ENCODE data around the gene PITPNM3. TPM values are rescaled to one million over a fixed set of nuclear protein-coding genes. Genes with fewer than 3 reads are reported as not detected.
"Not testable (repeated sequence)": the region's sequence is repeated elsewhere in the genome, so short reads cannot be mapped to it uniquely, and the experiment has no call there.

The PITPNM3 gene
- polyA plus RNA-seq, 1 donor from 2014 or later, result not detected

DNA sequence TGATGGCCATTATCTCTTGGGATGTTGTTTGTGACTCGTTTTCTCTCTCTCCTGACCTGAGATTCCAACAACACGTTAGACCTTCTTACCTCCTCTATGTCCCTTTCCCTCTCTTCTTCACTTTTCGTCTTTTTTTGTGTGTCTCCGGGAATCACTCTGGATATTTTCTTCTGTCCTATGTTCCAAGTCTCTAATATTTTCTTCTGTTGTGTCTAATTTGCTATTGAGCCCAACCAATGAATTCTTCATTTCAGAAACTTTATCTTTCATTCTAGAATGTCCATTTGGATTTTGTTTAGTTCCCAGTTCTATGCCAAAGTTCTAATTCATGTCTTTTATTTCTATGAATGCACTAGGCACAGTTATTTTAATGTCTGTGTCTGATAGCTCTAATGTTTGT lies 27.1 kb upstream of the PITPNM3 start:
- Mint-ChIP-seq H3K27ac (no peak overlapping the region), H3K4me3 (no peak overlapping the region), H3K4me1 (peaks cover 0 to 2% (median 0%) of the 10 kb centered on the region in 3 donors), H3K9me3 (peaks cover 2 to 7% (median 3%) of the 10 kb centered on the region in 3 donors), H3K27me3 (no peaks in the 10 kb centered on the region), H3K36me3 (peaks cover 38% of the 10 kb centered on the region)

DNA sequence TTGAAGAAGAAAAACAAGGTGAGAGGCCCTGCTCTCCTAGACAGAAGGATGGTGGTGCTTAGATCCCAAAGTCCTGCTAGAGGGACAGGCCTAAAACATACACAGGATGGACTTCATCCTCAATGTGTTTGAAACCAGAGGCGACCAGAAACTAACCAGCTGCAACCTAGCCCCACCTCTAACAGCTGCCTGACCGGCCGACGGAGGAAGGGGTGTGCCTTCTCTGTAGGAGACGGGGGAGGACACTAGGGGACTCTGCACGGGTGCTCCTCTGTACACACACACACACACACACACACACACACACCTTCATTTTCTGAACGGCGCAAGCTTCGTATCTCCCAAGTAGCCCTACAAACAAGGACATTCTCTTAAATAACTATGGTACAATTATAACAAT lies 24.3 kb upstream of the PITPNM3 start:
- peaks cover 24% of the 10 kb centered on the region for H3K36me3 Mint-ChIP-seq

DNA sequence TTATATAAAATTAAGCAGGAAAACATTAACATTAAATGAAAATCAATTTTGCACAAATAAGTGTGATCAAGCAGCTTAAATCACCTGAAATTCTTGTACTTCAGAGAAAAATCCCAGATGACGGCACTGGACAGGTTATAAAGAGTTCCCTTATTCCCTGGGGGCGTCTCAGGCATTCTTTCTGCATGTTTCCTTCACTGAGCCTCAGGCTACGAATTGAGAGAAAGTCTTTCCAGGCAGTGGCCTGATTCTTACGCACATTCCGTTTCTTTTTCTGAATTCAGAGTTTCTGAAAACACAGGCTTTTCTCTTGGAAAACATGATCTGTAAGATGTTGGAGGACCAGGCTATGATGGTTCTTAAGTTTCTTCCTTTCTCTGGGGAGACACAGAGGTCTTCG lies 22.1 kb upstream of the PITPNM3 start:
- Mint-ChIP-seq H3K36me3 (peaks cover 13% of the 10 kb centered on the region), H3K27ac (no peak overlapping the region), H3K4me1 (peaks cover 12 to 16% (median 13%) of the 10 kb centered on the region in 3 donors)

More for the DNA sequence above, 24.3 kb upstream of the PITPNM3 start:
- Mint-ChIP-seq H3K4me3 (no peak overlapping the region), H3K4me1 (peaks cover 3 to 6% (median 4%) of the 10 kb centered on the region in 3 donors), H3K27ac (no peak overlapping the region), H3K27me3 (no peaks in the 10 kb centered on the region), H3K9me3 (peaks cover under 1 to 2% (median 2%) of the 10 kb centered on the region in 3 donors)

DNA sequence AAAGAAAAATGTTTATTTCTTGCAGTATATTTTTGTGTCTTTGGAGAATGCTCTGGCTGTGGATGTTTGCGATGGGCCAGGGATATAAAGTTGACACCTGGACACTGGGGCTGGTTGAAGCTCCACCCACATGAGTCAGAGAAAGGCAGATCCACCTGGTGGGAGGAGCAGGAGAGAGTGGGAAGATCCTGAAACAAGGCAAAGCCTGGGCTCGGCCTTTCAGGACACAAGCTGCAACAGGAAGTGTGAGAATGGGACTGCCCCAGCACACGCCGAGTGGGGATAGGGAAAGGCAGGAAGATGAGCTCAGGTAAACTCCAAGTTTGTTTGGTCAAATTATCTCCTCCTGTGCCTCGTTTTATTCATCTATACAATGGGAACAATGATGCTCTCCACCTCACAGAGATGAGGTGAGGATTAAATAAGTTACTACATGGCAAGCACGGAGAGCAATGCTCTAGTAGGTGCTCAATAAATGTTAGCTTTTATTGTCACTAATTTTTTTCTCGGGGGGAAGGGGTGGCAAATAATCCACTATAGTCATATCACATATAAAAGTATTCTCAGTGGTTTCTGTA lies 21.4 kb upstream of the PITPNM3 start:
- no peaks in the 10 kb centered on the region for H3K27me3 Mint-ChIP-seq
- H3K36me3 Mint-ChIP-seq, result peaks cover 10% of the 10 kb centered on the region
- H3K9me3 Mint-ChIP-seq, result no peaks in the 10 kb centered on the region
- peaks cover 12 to 15% (median 13%) of the 10 kb centered on the region in 3 donors for H3K4me1 Mint-ChIP-seq
- no peak overlapping the region for H3K4me3 Mint-ChIP-seq
- no peak overlapping the region for H3K27ac Mint-ChIP-seq

More for the DNA sequence above, 22.1 kb upstream of the PITPNM3 start:
- H3K9me3 Mint-ChIP-seq, result no peaks in the 10 kb centered on the region
- H3K27me3 Mint-ChIP-seq, result no peaks in the 10 kb centered on the region
- no peak overlapping the region for H3K4me3 Mint-ChIP-seq

DNA sequence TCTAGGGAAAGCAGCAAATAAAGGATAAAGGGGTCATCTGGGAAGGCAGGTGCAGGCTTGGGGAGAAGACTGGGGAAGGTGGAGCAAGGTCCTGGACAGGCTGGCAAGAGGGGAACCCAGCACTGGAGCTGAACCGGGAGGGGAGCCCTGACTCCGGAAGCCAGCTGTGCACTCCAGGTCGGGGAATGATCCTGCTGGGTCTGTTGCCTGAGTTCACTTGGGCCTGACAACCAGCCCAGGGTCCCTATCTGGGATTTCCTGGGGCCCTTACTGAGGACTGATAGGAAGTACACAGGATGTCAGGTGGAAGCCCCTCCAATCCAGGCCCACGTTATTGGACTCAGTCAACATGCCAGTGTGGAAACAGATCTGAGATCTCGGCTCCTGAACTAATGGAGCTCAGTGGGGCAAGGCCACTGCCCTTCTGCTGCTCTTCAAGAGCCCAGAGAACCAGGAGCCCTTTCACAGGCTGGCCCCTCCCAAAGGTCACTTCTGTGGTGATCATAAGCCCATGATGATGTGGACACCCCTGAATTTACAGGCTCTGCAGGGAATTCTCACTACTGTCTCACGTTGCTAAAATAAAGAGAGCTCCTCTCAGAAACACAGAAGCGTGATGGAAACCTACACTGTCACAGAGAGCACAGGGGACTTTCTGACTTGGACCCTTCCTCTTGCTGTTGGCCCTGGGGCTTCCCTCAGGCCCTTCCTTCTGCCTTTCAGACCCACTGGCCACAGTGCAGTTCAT lies 19.9 kb upstream of the PITPNM3 start:
- no peaks in the 10 kb centered on the region for H3K9me3 Mint-ChIP-seq
- no peaks in the 10 kb centered on the region for H3K27me3 Mint-ChIP-seq
- H3K4me1 Mint-ChIP-seq, result peaks cover 12 to 15% (median 13%) of the 10 kb centered on the region in 3 donors
- H3K27ac Mint-ChIP-seq, result peak overlapping the region in 2 of 3 donors; percentile 52 to 84
- H3K4me3 Mint-ChIP-seq, result peak overlapping the region in 1 of 4 donors; percentile 88
- peaks cover 5% of the 10 kb centered on the region for H3K36me3 Mint-ChIP-seq

DNA sequence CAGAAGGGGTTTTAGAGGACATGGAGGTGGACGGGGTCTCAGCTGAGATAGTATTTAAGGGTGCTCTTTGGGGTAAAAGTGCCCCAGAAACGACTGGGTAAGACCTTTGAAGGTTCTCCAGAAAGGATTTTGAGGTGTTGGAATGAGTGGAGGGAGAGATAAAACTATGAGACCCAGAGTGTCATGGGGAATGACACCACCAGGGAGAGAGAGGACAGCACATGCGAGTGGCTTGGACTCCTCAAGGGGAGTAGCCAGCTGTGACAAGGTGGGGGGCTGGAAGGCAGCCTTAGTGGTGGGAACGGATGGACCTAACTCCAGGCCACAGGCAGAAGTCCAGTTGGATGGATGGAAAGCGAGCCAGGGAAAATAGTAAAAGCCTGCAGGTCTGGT lies 19.2 kb upstream of the PITPNM3 start:
- H3K4me3 Mint-ChIP-seq, result peak overlapping the region in 3 of 4 donors; percentile 60 to 89 (median 88)
- H3K9me3 Mint-ChIP-seq, result no peaks in the 10 kb centered on the region
- no peaks in the 10 kb centered on the region for H3K27me3 Mint-ChIP-seq
- peak overlapping the region in 1 of 3 donors; percentile 52 for H3K27ac Mint-ChIP-seq
- peaks cover 12 to 15% (median 13%) of the 10 kb centered on the region in 3 donors for H3K4me1 Mint-ChIP-seq
- H3K36me3 Mint-ChIP-seq, result peaks cover 5% of the 10 kb centered on the region

DNA sequence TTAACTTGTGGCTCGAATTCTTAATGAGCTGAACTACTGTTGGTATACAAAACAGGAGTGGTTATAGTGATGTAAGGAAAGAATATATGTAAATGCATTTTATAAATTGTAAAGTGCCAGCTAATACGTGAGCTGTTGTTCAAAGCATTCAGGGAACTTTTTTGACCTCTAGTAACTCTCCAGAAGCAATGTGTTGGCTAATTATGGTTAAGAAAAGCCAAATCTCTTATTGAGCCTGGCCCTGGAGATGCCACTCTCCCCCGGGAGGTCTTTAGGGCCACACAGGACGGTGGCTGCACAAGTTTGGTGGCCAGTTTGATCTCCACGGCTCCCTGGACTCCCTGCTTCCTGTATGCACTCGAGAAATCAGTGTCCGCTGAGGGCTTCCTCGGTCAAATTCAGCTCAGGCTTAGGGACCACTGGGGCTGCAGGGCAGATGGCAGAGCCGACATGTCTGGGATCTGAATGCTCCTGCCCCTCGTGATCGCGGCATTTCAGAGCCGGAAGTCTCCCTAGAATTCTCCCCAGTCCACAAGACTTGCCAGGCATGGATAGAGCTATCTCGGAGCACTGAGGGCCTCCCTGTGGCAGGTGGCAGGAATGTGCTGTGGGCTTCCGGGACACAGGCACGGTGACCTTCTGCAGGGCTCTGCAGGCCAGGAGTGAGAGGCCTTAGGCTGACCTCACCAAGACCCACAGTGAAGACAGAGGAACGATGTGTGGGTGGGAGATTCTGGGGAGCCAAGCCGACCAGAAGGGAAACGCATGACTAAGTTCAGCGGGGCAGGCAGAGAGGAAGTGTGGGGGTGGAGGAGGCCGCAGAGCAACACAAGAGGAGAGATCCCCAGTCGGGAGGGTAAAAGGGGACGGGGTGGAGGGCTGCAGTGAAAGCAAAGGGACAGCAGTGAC lies 18.6 kb upstream of the PITPNM3 start:
- H3K4me3 Mint-ChIP-seq, result peak overlapping the region in 3 of 4 donors; percentile 60 to 89 (median 88)
- peaks cover 5% of the 10 kb centered on the region for H3K36me3 Mint-ChIP-seq
- peak overlapping the region in 1 of 3 donors; percentile 52 for H3K27ac Mint-ChIP-seq
- peaks cover 12 to 15% (median 13%) of the 10 kb centered on the region in 3 donors for H3K4me1 Mint-ChIP-seq
- H3K27me3 Mint-ChIP-seq, result no peaks in the 10 kb centered on the region
- H3K9me3 Mint-ChIP-seq, result no peaks in the 10 kb centered on the region

DNA sequence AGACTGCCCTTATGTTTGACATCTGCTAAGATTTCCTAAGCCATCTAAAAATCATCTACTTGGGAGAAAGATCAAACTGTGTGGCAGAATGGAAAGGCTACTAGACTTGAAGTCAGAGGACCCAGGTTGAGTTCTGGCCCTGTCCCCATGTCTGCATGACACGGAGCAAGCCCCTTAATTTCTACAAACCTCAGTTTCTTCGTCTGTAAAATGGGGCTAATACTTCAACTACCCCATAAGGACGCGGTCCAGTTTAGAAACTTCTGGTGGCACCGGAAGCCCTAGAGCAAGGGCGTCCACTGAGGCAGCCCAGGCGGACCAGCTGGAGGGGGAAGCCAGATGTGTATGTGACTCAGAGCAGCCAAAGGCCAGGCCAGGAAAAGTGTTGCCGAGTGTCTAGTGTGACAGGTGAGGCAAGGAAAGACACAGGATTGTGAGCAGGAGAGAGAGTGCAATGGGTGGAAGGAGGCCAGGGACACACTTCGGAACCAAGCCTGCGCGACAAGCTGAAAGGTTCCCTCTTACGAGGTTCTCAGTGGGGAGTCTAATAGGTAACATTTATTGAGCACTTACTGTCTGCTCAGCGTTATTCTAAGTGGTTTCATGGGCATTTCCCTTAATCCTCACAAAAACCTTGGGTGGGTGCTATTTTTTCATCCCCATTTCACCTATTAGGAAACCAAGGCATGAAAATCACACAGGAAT lies 17.8 kb upstream of the PITPNM3 start:
- Mint-ChIP-seq H3K4me3 (peak overlapping the region in 1 of 4 donors; percentile 56), H3K9me3 (no peaks in the 10 kb centered on the region)

DNA sequence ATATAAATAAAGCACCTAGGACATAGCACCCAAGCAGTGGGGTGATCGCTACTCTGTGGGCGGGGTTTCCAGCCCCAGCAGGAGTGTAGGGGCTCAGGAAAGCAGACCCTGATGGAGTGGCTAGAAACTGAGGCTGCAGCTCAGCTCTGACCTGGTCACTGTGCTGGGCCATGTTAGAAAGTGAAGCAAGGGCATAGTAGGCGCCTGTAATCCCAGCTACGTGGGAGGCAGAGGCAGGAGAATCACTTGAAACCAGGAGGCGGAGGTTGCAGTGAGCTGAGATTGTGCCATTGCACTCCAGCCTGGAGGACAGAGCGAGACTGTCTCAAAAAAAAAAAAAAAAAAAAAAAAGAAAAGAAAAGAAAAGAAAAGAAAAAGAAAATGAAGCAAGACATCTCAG lies 17.1 kb upstream of the PITPNM3 start:
- peaks cover 12 to 15% (median 13%) of the 10 kb centered on the region in 3 donors for H3K4me1 Mint-ChIP-seq
- not testable (repeated sequence) for H3K36me3 Mint-ChIP-seq, H3K9me3 Mint-ChIP-seq, H3K27ac Mint-ChIP-seq, H3K4me3 Mint-ChIP-seq, H3K27me3 Mint-ChIP-seq

More for the DNA sequence above, 17.8 kb upstream of the PITPNM3 start:
- peaks cover 3% of the 10 kb centered on the region for H3K36me3 Mint-ChIP-seq
- no peaks in the 10 kb centered on the region for H3K27me3 Mint-ChIP-seq
- peak overlapping the region in 1 of 3 donors; percentile 48 for H3K27ac Mint-ChIP-seq
- H3K4me1 Mint-ChIP-seq, result peaks cover 12 to 15% (median 13%) of the 10 kb centered on the region in 3 donors

DNA sequence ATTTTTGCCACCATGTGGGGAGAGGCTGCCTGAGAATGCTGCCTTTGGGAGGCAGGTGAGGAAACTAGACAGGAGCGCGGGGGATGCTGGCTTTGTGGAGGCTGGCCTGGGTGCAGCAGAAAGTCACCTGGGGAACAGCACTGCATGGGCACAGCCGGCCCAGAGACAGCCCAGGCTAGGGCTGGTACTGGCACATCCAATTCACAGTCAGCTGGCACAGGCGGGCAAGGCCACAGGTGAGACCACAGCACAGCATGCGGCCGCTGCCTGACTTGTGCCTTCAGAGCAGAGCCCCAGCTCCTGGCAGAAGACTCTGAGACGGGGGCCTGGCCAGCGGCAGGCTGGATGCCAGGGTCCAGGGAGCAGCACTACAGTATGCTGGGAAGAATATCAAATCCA lies 16.6 kb upstream of the PITPNM3 start:
- Mint-ChIP-seq H3K27ac (no peak overlapping the region), H3K4me3 (no peak overlapping the region), H3K9me3 (no peaks in the 10 kb centered on the region), H3K4me1 (peaks cover 12 to 15% (median 13%) of the 10 kb centered on the region in 3 donors), H3K36me3 (no peaks in the 10 kb centered on the region), H3K27me3 (no peaks in the 10 kb centered on the region)

DNA sequence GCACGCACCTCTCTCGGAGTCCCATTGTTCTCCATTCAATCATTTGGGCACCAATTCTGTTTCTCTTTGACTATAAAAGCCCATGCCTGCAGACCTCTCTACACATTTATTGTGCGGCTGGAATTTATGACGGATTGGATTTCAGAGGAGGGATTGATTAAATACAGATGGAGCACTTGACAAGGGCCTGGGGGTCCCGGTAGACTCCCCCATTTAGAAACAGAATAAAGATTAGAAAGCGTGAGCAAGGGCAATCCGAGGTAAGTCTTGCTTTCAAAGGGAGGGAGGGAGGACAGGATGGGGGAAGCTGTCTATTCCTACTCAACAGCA lies 15.1 kb upstream of the PITPNM3 start:
- Mint-ChIP-seq H3K36me3 (no peaks in the 10 kb centered on the region), H3K27me3 (no peaks in the 10 kb centered on the region), H3K4me3 (no peak overlapping the region), H3K4me1 (peaks cover 12 to 15% (median 13%) of the 10 kb centered on the region in 3 donors), H3K27ac (no peak overlapping the region), H3K9me3 (no peaks in the 10 kb centered on the region)

DNA sequence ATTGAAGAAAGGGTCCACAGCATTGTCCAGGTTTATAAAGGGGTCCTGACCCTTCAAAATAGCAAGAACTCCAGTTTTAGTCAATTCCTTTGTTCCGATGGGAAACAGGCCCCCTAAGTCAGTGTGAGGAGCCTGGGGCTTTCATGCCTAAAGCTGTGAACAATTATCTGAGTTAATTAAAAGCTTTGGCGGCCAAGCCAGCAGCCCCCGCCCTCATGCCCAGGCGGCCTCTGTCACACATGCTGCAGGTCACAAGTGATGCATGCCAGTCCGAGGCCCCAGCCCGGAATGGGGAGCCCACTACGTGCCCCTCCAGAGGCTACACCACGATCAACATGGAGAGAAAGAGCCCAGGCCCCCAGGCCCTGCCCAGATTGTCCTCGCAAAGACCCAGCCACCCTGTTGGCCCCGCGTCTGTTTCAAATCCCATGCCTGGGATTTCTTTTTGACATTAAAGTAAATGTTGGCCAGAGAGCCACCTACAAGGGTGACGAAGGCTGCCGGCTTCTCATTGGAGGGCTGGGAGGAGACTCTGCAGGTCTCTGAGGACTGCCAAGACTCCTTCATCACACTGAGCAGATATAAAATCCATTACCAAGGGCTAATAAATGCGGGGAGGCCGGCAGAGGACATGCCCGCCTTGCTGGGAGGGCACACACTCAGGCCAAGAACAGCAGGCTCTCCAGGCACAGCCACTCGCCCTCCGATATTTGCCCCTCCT lies 14.5 kb upstream of the PITPNM3 start:
- H3K27ac Mint-ChIP-seq, result no peak overlapping the region
- H3K9me3 Mint-ChIP-seq, result no peaks in the 10 kb centered on the region

DNA sequence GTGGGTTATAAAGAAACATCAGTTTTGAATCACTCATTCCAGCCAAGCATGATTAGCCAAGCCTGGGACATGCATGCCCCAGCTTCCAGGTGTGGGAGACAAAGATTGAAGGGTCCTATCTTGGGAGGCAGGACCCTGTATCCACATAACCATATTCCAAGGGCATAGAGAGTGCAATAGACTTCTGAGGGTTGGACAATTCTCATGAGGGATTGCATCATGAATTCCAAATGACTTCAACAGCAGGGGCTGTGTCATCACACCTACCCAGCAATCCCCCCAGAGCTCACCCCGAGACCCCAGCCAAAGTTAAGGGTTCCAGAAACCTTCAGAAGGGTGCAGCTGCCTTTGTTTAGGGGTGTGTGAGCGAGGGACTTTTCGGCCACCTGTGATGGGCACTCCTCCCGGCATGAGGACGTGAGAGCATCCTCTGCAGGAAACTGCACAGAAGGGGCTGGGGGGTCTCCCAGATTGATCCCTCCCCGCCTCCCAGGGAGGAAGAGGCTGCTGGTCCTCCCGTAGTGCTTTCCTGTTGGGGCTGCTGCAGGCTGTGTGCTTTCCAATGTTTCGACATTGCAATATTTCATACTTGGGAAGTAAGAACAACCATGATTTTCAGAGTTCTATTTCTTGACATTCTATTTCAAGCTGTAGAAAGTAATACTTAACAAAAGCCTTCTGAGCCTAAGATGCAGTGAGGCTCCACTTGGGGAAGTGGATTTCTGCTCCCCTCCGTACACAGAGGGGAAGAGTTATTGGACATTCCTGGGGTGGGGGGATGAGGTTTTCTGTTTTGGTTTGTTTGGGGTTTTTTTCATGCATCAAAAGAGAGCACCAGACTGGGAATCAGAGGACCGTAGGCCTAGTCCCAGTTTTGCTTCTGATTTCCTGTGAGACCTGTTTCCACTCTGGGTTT lies 13.3 kb upstream of the PITPNM3 start:
- no peak overlapping the region for H3K4me3 Mint-ChIP-seq
- peaks cover 0 to 3% (median 0%) of the 10 kb centered on the region in 3 donors for H3K4me1 Mint-ChIP-seq
- H3K27me3 Mint-ChIP-seq, result peaks cover 1% of the 10 kb centered on the region
- H3K9me3 Mint-ChIP-seq, result no peaks in the 10 kb centered on the region
- no peaks in the 10 kb centered on the region for H3K36me3 Mint-ChIP-seq
- H3K27ac Mint-ChIP-seq, result no peak overlapping the region

More for the DNA sequence above, 14.5 kb upstream of the PITPNM3 start:
- Mint-ChIP-seq H3K4me3 (no peak overlapping the region), H3K4me1 (peaks cover 11 to 13% (median 11%) of the 10 kb centered on the region in 3 donors), H3K27me3 (no peaks in the 10 kb centered on the region), H3K36me3 (no peaks in the 10 kb centered on the region)

Data from IgD-negative memory B cell (primary cell).